ENCODE measurements around the gene FKRP. TPM values are rescaled to one million over a fixed set of nuclear protein-coding genes. Genes with fewer than 3 reads are reported as not detected.

Gene FKRP
- total RNA-seq, 2 experiments from 2014 or later, result 7.7 to 10.1 TPM

- ATAC-seq (no peak), DNase-seq (no peak)
- Mint-ChIP-seq H3K27me3 (no peaks in the 10 kb centered on the region), H3K4me3 (no peak overlapping the region), H3K9me3 (no peaks in the 10 kb centered on the region), H3K27ac (no peak overlapping the region), H3K4me1 (ENCODE audit: low read depth) (peaks cover 11% of the 10 kb centered on the region), H3K36me3 (ENCODE audit: low read depth) (peaks cover 37% of the 10 kb centered on the region)
- intact Hi-C loops (cut with micrococcal nuclease), result no loop called here
- ChIA-PET POLR2A (interaction anchor here (0.8 to 2.1 kb wide), 9 partner anchors 12 to 69 kb away, joined by 3 to 9 read pairs (median 5); partner anchors contain the start of genes DACT3, FKRP and SLC1A5), CTCF (interaction anchor here (0.7 to 6.4 kb wide), 9 partner anchors 11 to 113 kb away, joined by 3 to 95 read pairs (median 16); no protein-coding TSS in a partner anchor)
- no peak for TF ChIP-seq CTCF (IDR thresholded peaks at IDR 0.05)
Measured at GRCh38 chr19:46730187-46730586, 15.7 kb upstream of the FKRP start.

- no peak overlapping the region for H3K27ac Mint-ChIP-seq
- ATAC-seq (no peak), DNase-seq (no peak)
- peaks cover 11% of the 10 kb centered on the region for H3K4me1 Mint-ChIP-seq (ENCODE audit: low read depth)
- H3K9me3 Mint-ChIP-seq, result no peaks in the 10 kb centered on the region
- intact Hi-C loops (cut with micrococcal nuclease), result no loop called here
- POLR2A ChIA-PET, result interaction anchor here (0.8 to 2.1 kb wide), 9 partner anchors 12 to 69 kb away, joined by 3 to 9 read pairs (median 3); partner anchors contain the start of genes DACT3, FKRP and SLC1A5
- peaks cover 36% of the 10 kb centered on the region for H3K36me3 Mint-ChIP-seq (ENCODE audit: low read depth)
- TF ChIP-seq CTCF (IDR thresholded peaks at IDR 0.05), result no peak
- no peak overlapping the region for H3K4me3 Mint-ChIP-seq
- CTCF ChIA-PET, result interaction anchor here (1.3 to 6.4 kb wide), 6 partner anchors 12 to 187 kb away, joined by 3 to 95 read pairs (median 21); no protein-coding TSS in a partner anchor
- no peaks in the 10 kb centered on the region for H3K27me3 Mint-ChIP-seq
Measured at GRCh38 chr19:46730595-46730994, 15.3 kb upstream of the FKRP start.

GRCh38 chr19:46731007-46731501, 14.8 kb upstream of the FKRP start:
- no peak for TF ChIP-seq CTCF (IDR thresholded peaks at IDR 0.05)
- ChIA-PET CTCF (interaction anchor here (1.0 to 6.4 kb wide), 5 partner anchors 12 to 188 kb away, joined by 3 to 95 read pairs (median 5); no protein-coding TSS in a partner anchor), POLR2A (interaction anchor here (1.0 to 2.1 kb wide), 8 partner anchors 11 to 70 kb away, joined by 3 to 9 read pairs (median 4); partner anchors contain the start of genes DACT3 and SLC1A5)
- no peak for DNase-seq
- H3K4me1 Mint-ChIP-seq (ENCODE audit: low read depth), result peaks cover 11% of the 10 kb centered on the region
- H3K9me3 Mint-ChIP-seq, result no peaks in the 10 kb centered on the region
- peaks cover 31% of the 10 kb centered on the region for H3K36me3 Mint-ChIP-seq (ENCODE audit: low read depth)
- H3K27me3 Mint-ChIP-seq, result no peaks in the 10 kb centered on the region
- H3K27ac Mint-ChIP-seq, result peak overlapping the region; percentile 62
- H3K4me3 Mint-ChIP-seq, result no peak overlapping the region
- no peak for ATAC-seq
- intact Hi-C loops (cut with micrococcal nuclease), result no loop called here

GRCh38 chr19:46731584-46731983, 14.3 kb upstream of the FKRP start:
- ATAC-seq, result no peak
- intact Hi-C loops (cut with micrococcal nuclease), result no loop called here
- ChIA-PET POLR2A (interaction anchor here (1.1 to 2.1 kb wide), 4 partner anchors 14 to 35 kb away, joined by 3 to 6 read pairs (median 4); no protein-coding TSS in a partner anchor), CTCF (interaction anchor here (0.6 to 6.4 kb wide), 5 partner anchors 11 to 1678 kb away, joined by 3 to 95 read pairs (median 5); no protein-coding TSS in a partner anchor)
- H3K27ac Mint-ChIP-seq, result no peak overlapping the region
- no peaks in the 10 kb centered on the region for H3K9me3 Mint-ChIP-seq
- H3K4me1 Mint-ChIP-seq (ENCODE audit: low read depth), result peaks cover 11% of the 10 kb centered on the region
- H3K4me3 Mint-ChIP-seq, result no peak overlapping the region
- H3K36me3 Mint-ChIP-seq (ENCODE audit: low read depth), result peaks cover 27% of the 10 kb centered on the region
- DNase-seq, result no peak
- H3K27me3 Mint-ChIP-seq, result no peaks in the 10 kb centered on the region
- no peak for TF ChIP-seq CTCF (IDR thresholded peaks at IDR 0.05)
